Measurements from ENCODE around the gene ZNF573.

DNA sequence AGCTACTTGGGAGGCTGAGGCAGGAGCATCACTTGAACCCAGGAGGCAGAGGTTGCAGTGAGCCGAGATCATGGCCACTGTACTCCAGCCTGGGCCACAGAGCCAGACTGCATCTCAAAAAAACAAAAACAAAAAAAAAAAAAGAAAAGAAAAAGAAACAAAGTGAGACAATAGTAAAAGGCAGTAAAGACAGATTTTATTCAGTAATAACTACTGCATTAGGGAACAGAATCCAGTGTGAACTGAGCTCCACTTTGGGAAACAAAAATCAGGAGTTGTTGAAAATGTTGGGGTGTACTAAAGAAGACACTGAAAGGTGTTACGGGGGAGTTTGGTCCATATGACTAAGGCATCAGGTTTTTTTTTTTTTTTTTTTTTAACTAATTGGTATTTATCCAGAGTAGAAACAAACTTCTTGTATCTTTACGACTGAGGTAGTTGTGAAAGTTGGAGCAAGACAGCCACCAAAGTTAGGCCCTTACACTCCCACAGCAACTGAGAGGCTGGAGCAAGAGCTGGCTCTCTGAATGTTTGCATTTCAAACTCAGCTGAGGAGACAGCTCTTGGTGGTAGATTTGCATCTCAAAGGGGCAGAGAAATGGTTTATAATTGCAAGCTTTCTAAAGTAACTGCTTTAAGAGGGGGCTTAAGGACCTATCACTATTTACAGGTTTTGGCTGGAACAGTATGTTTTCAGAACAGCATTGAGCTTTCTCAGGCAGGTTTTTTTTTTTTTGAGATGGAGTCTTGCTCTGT is 84.1 kb downstream of the ZNF573 start:
- TF ChIP-seq EZH2phosphoT487 (IDR thresholded peaks at IDR 0.05; ENCODE audit: insufficient read depth, low read depth) (no peak), EZH2 (IDR thresholded peaks at IDR 0.05; ENCODE audit: insufficient read depth, poor library complexity, severe bottlenecking) (no peak)

Data from GM23248 (cell line).